Measurements from ENCODE around the gene CYTL1.

The CYTL1 gene

DNA sequence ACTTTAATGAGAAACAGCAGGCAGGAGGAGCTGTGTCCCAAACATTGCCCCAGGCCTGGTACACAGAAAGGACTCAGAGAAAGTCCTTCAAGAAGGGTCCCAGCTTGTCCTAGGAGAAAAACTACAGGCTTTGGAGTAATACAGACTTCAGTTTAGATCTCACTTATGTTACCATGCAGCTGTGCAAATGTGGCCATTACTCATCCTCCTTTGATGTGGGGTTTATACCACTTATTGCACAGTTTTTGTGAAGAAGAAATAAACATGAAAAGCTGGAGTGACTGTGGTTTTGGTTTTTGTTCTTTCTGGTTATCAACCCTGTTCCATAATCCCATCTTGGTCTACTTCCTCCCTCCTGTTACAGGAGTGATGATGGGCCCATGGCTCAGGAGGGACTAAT, 8.1 kb upstream of the CYTL1 start:
- no peak for DNase-seq (ENCODE audit: low read depth)
- TF ChIP-seq, protein P1, sequence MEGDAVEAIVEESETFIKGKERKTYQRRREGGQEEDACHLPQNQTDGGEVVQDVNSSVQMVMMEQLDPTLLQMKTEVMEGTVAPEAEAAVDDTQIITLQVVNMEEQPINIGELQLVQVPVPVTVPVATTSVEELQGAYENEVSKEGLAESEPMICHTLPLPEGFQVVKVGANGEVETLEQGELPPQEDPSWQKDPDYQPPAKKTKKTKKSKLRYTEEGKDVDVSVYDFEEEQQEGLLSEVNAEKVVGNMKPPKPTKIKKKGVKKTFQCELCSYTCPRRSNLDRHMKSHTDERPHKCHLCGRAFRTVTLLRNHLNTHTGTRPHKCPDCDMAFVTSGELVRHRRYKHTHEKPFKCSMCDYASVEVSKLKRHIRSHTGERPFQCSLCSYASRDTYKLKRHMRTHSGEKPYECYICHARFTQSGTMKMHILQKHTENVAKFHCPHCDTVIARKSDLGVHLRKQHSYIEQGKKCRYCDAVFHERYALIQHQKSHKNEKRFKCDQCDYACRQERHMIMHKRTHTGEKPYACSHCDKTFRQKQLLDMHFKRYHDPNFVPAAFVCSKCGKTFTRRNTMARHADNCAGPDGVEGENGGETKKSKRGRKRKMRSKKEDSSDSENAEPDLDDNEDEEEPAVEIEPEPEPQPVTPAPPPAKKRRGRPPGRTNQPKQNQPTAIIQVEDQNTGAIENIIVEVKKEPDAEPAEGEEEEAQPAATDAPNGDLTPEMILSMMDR (IDR thresholded peaks at IDR 0.05; ENCODE audit: insufficient read depth, low read depth, low read length, missing control alignments) = no peak
- H3K4me3 ChIP-seq (ENCODE audit: low read length) = no peak overlapping the region

DNA sequence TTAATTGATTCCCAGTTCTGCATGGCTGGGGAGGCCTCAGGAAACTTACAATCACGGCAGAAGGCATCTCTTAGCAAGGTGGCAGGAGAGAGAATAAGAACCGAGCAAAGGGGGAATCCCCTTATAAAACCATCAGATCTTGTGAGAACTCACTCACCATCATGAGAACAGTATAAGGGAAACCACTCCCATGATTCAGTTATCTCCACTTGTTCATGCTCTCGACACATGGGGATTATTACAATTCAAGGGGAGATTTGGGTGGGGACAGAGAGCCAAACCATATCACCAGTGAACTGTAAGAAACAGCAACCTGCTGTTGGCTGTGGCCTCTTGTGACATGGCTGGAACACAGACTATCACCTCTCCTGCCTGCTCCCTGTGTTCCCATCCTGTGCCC, 7.1 kb upstream of the CYTL1 start:
- TF ChIP-seq, protein P1 (IDR thresholded peaks at IDR 0.05; ENCODE audit: insufficient read depth, low read depth, low read length, missing control alignments) = no peak
- no peak overlapping the region for H3K4me3 ChIP-seq (ENCODE audit: low read length)
- no peak for DNase-seq (ENCODE audit: low read depth)

DNA sequence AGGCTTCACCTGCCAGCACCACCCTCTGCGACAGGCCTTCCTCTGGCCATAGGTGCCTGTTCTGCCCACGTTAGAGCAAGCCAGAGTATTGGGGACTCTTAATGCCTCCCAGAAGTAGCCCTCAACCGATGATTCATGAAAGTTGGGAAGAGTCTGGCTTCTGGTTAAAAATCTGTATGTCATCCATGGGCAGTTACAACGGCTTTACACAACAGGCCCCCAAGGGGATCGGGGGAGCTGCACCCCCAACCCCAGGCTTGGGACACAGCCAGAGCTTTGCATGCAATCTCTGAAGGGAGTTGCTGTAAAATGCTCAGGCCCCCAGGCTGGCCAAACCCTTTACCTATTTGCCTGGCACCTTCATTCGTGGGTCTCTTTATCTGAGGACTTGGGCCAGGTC, 5.4 kb upstream of the CYTL1 start:
- TF ChIP-seq, protein P1 (IDR thresholded peaks at IDR 0.05; ENCODE audit: insufficient read depth, low read depth, low read length, missing control alignments) = no peak

DNA sequence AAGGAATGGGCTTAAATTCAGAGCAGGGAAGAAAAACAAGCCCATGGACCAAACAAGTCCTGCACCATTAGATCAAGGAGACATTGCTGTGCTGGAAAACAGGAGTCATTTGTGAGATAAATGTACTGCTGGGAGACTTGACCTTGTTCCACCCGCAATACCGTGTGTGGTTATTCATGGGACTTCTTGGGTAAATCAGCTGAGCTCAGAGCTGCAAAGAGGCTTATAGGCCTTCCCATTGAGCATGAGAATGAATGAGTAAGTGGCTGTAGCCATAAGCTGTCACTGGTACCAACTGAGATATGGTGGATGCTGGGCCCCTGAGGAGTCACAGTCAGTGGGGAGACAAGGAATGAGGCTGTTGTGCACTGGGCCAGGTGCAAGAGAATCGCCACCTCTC, 2.3 kb upstream of the CYTL1 start:
- no peak overlapping the region for H3K4me3 ChIP-seq (ENCODE audit: low read length)
- no peak for DNase-seq (ENCODE audit: low read depth)
- TF ChIP-seq, protein P1 (IDR thresholded peaks at IDR 0.05; ENCODE audit: insufficient read depth, low read depth, low read length, missing control alignments) = no peak

More for the DNA sequence above, 5.4 kb upstream of the CYTL1 start:
- no peak overlapping the region for H3K4me3 ChIP-seq (ENCODE audit: low read length)
- no peak for DNase-seq (ENCODE audit: low read depth)

DNA sequence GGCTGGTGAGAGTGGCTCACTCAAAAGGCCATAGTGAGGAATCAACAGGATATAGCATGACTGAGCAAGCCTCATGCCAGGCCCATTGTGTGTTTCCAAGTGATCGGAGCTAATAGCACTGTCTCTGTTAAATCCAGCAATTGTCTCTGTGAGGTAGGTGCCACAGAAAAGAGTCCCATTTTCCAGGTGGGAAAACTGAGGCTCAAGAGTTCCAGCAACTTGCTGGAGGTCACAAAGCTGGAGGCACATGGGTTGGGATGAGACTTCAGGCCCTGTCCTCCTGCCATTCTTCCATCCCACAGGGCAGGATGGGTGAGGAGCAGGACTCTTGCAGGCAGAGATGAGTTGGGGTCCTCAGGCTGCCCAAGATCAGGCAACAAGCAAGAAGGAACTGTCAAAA, 1.1 kb upstream of the CYTL1 start:
- no peak for DNase-seq (ENCODE audit: low read depth)
- TF ChIP-seq, protein P1 (IDR thresholded peaks at IDR 0.05; ENCODE audit: insufficient read depth, low read depth, low read length, missing control alignments) = no peak
- no peak overlapping the region for H3K4me3 ChIP-seq (ENCODE audit: low read length)

DNA sequence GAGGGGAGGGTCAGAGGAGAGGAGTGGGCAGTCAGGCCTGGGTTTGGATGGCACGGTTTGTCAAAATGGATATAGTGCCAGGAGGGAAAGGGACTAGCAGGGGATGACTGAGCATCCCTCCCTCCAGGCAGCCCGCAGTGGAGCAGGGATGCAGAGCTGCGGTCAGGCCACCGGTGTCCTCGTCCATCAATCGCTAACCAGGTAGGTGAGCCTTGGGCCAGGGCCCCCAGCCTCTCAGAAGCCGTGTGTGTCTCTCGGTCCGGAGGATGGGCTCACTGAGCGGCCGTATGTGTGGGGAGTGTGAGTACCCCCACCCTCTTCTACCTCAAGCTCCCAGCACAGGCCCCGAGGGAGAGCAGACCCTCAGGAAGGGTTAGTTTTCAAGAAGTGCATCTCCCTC, 538 bp upstream of the CYTL1 start:
- TF ChIP-seq, protein P1 (IDR thresholded peaks at IDR 0.05; ENCODE audit: insufficient read depth, low read depth, low read length, missing control alignments) = no peak
- no peak for DNase-seq (ENCODE audit: low read depth)
- no peak overlapping the region for H3K4me3 ChIP-seq (ENCODE audit: low read length)

DNA sequence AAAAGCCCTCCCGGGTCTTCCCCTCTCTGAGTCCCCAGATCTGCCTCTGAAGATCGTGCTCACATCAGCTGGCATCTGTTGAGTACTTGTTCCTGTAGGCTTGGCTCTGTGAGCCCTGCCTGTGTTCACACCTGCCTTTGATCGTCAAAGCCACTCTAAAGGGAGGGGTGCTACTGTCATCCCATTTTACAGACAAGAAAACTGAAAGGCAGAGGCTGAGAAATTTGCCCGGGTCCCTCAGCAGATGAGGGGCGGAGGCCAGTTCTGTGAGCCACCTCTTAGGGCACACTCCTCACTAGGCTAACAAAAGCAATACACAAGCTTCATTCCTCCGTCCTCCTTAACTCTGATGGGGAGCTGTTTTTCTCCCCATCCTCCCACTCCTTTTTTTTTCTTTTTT, 655 bp downstream of the CYTL1 start:
- TF ChIP-seq, protein P1 (IDR thresholded peaks at IDR 0.05; ENCODE audit: insufficient read depth, low read depth, low read length, missing control alignments) = no peak

More for the DNA sequence above, 655 bp downstream of the CYTL1 start:
- H3K4me3 ChIP-seq (ENCODE audit: low read length) = no peak overlapping the region
- no peak for DNase-seq (ENCODE audit: low read depth)
